Measurements from ENCODE around the gene FRK. TPM values are rescaled to one million over a fixed set of nuclear protein-coding genes. Genes with fewer than 3 reads are reported as not detected.

FRK gene, protein sequence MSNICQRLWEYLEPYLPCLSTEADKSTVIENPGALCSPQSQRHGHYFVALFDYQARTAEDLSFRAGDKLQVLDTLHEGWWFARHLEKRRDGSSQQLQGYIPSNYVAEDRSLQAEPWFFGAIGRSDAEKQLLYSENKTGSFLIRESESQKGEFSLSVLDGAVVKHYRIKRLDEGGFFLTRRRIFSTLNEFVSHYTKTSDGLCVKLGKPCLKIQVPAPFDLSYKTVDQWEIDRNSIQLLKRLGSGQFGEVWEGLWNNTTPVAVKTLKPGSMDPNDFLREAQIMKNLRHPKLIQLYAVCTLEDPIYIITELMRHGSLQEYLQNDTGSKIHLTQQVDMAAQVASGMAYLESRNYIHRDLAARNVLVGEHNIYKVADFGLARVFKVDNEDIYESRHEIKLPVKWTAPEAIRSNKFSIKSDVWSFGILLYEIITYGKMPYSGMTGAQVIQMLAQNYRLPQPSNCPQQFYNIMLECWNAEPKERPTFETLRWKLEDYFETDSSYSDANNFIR
- 1.4 to 1.8 TPM (median 1.5 TPM) in 5 replicates for total RNA-seq (2022; extraction: Qiagen RNA extraction; ENCODE audit: low read depth)

GRCh38 chr6:116060572-116061283, at the start of gene FRK:
Gene FRK, minus strand, starts transcription at chr6:116060891. Its CDS starts 580 bp downstream, at chr6:116060311.

GRCh38 chr6:116100419-116101301, 40.0 kb upstream of the FRK start, which contains the start of gene NT5DC1:
Gene NT5DC1, plus strand, starts transcription at chr6:116100853. Its CDS starts 78 bp downstream, at chr6:116100931.

Other genes with a start within 250 kb of the FRK start
- gene NT5DC1, start 40.0 kb upstream of the FRK start, total RNA-seq (2022; extraction: Qiagen RNA extraction; ENCODE audit: low read depth): 20.8 to 32.9 TPM (median 29.1 TPM) in 5 replicates
- 0.02 TPM in 1 of 5 replicates, not detected in the others for gene COL10A1, start 65.2 kb upstream of the FRK start, total RNA-seq (2022; extraction: Qiagen RNA extraction; ENCODE audit: low read depth)
- gene TSPYL4, start 193.2 kb upstream of the FRK start, total RNA-seq (2022; extraction: Qiagen RNA extraction; ENCODE audit: low read depth): 2.4 to 3.5 TPM (median 3.1 TPM) in 5 replicates
- gene TSPYL1, start 219.0 kb upstream of the FRK start, total RNA-seq (2022; extraction: Qiagen RNA extraction; ENCODE audit: low read depth): 27.8 to 34.7 TPM (median 29.4 TPM) in 5 replicates

All from A549 treated with CpdA at 1 μM for 4 hours (cell line).